Stomach (tissue), 4 donors: ENCODE measurements around the gene NCKIPSD.

Experiments
- POLR2A ChIP-seq, 4 donors: fragments of 450-650 bp; IDR thresholded peaks; one replicate each; pipeline ENCODE4 v1.6.1; 2016; ENCODE audit warnings: antibody characterized with exemption in 4 of 4, control low read depth in 2 of 4, mild to moderate bottlenecking in 1 of 4, moderate library complexity in 1 of 4
- TF ChIP-seq, protein P1 (sequence below), 7 experiments: fragments of 450-650 bp in 4 of 7; fragments of 200-600 bp in 3 of 7; sonication (generic) in 3 of 7; IDR thresholded peaks; one replicate each; pipeline ENCODE4 v1.5.1; 2016 to 2019; ENCODE audit warnings: antibody characterized with exemption in 7 of 7, control low read depth in 2 of 7, mild to moderate bottlenecking in 1 of 7

DNA sequence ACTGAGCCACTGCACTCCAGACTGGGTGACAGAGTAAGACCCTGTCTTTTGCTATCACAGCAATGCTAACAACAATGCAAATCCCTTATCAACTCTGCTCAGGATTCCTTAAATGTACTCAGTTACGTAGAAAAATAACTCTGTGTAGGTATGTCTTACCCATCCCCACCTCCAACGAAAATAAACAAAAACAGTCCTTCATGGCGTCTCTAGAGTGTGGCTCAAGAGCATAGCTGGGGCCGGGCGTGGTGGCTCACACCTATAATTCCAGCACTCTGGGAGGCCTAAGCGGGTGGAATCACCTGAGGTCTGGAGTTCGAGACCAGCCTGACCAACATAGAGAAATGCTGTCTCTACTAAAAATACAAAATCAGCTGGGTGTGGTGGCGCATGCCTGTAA lies 13.2 kb upstream of the NCKIPSD start:
- TF ChIP-seq, protein P1, sequence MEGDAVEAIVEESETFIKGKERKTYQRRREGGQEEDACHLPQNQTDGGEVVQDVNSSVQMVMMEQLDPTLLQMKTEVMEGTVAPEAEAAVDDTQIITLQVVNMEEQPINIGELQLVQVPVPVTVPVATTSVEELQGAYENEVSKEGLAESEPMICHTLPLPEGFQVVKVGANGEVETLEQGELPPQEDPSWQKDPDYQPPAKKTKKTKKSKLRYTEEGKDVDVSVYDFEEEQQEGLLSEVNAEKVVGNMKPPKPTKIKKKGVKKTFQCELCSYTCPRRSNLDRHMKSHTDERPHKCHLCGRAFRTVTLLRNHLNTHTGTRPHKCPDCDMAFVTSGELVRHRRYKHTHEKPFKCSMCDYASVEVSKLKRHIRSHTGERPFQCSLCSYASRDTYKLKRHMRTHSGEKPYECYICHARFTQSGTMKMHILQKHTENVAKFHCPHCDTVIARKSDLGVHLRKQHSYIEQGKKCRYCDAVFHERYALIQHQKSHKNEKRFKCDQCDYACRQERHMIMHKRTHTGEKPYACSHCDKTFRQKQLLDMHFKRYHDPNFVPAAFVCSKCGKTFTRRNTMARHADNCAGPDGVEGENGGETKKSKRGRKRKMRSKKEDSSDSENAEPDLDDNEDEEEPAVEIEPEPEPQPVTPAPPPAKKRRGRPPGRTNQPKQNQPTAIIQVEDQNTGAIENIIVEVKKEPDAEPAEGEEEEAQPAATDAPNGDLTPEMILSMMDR (IDR thresholded peaks at IDR 0.05) = no peak
- no peak for TF ChIP-seq POLR2A (IDR thresholded peaks at IDR 0.05)
